ENCODE results near the gene OR2V2.

GRCh38 chr5:181184845-181185216, 37.4 kb downstream of the OR2V2 start:
- no peak for TF ChIP-seq CTCF (IDR thresholded peaks at IDR 0.05)
- TF ChIP-seq POLR2A (IDR thresholded peaks at IDR 0.05): no peak
